ENCODE measurements around the gene ZNF268. TPM values are rescaled to one million over a fixed set of nuclear protein-coding genes. Genes with fewer than 3 reads are reported as not detected.

Gene ZNF268
- polyA plus RNA-seq, 2 of the 4 experiments (the other 2 are of a cell fraction) = 12.5 to 21.5 TPM

DNA sequence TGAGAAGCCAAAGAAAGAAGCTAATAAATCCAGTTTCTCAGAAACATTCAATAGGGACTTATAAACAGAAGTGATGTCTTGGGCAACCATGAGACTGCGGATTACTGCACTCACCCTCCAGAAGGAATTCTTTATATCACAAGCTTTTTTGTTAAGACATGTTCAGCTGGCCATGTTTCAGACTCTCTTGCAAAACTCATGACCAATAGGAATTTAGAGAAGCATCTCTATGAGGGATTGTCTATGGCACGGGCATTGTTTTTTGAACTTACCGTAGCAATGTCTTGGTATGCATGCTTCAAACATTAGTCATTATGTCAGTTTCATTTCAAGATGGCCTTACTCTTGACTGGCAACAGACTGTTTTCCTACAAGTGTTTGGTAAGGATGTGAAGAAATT lies 15.5 kb upstream of the ZNF268 start:
- FAIRE-seq = no peak

DNA sequence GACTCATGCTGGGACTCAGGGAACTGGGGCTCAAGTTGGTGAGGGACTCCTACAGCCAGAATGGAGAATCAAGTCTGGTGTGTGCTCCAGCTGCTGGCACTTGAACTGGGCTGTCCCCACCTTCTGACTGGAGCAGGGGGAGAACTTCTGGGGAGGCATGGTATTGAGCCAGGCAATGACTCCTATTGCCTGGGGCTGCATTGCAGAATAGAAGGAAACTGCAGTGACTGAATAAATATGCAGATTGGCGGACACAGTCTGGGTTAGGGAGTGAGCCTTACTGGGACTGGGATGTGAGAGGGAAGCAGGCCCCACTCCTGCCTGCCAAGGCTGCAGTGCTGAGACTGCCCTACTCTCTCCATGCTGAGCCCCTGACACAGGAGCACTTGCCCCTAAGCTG lies 8.8 kb upstream of the ZNF268 start:
- Histone ChIP-seq H3K27ac (no peak overlapping the region), H3K9me3 (peaks cover 72% of the 10 kb centered on the region), H3K4me2 (no peak overlapping the region), H3K4me3 (no peak overlapping the region), H3K4me1 (no peaks in the 10 kb centered on the region)
- POLR2A ChIA-PET = no interaction called here
- TF ChIP-seq, protein P1, sequence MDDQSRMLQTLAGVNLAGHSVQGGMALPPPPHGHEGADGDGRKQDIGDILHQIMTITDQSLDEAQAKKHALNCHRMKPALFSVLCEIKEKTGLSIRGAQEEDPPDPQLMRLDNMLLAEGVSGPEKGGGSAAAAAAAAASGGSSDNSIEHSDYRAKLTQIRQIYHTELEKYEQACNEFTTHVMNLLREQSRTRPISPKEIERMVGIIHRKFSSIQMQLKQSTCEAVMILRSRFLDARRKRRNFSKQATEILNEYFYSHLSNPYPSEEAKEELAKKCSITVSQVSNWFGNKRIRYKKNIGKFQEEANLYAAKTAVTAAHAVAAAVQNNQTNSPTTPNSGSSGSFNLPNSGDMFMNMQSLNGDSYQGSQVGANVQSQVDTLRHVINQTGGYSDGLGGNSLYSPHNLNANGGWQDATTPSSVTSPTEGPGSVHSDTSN (IDR thresholded peaks at IDR 0.05) = no peak
- no peak for TF ChIP-seq RCOR1 (IDR thresholded peaks at IDR 0.05; ENCODE audit: low read depth, low read length)
- TF ChIP-seq HEYL (CRISPR knock-in tag; IDR thresholded peaks at IDR 0.05) = no peak
- TF ChIP-seq GATA3 (IDR thresholded peaks at IDR 0.05; ENCODE audit: borderline replicate concordance) = no peak
- TF ChIP-seq NR3C1 (IDR thresholded peaks at IDR 0.05) = no peak
- TF ChIP-seq, protein P2, sequence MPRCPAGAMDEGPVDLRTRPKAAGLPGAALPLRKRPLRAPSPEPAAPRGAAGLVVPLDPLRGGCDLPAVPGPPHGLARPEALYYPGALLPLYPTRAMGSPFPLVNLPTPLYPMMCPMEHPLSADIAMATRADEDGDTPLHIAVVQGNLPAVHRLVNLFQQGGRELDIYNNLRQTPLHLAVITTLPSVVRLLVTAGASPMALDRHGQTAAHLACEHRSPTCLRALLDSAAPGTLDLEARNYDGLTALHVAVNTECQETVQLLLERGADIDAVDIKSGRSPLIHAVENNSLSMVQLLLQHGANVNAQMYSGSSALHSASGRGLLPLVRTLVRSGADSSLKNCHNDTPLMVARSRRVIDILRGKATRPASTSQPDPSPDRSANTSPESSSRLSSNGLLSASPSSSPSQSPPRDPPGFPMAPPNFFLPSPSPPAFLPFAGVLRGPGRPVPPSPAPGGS (IDR thresholded peaks at IDR 0.05) = no peak
- TF ChIP-seq JUNB (IDR thresholded peaks at IDR 0.05) = no peak
- TF ChIP-seq, protein P3, sequence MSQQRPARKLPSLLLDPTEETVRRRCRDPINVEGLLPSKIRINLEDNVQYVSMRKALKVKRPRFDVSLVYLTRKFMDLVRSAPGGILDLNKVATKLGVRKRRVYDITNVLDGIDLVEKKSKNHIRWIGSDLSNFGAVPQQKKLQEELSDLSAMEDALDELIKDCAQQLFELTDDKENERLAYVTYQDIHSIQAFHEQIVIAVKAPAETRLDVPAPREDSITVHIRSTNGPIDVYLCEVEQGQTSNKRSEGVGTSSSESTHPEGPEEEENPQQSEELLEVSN (IDR thresholded peaks at IDR 0.05; ENCODE audit: borderline replicate concordance, low read depth) = no peak
- TF ChIP-seq, protein P4, sequence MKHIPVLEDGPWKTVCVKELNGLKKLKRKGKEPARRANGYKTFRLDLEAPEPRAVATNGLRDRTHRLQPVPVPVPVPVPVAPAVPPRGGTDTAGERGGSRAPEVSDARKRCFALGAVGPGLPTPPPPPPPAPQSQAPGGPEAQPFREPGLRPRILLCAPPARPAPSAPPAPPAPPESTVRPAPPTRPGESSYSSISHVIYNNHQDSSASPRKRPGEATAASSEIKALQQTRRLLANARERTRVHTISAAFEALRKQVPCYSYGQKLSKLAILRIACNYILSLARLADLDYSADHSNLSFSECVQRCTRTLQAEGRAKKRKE (CRISPR knock-in tag; IDR thresholded peaks at IDR 0.05; ENCODE audit: low read depth) = no peak
- TF ChIP-seq ZC3H11A (IDR thresholded peaks at IDR 0.05) = no peak
- no peak for TF ChIP-seq ZFP36 (IDR thresholded peaks at IDR 0.05; ENCODE audit: borderline replicate concordance, partially characterized antibody)
- TF ChIP-seq, protein P5, sequence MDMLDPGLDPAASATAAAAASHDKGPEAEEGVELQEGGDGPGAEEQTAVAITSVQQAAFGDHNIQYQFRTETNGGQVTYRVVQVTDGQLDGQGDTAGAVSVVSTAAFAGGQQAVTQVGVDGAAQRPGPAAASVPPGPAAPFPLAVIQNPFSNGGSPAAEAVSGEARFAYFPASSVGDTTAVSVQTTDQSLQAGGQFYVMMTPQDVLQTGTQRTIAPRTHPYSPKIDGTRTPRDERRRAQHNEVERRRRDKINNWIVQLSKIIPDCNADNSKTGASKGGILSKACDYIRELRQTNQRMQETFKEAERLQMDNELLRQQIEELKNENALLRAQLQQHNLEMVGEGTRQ (IDR thresholded peaks at IDR 0.05) = no peak
- no peak for TF ChIP-seq HOXA7 (CRISPR knock-in tag; IDR thresholded peaks at IDR 0.05)
- TF ChIP-seq BHLHE40 (IDR thresholded peaks at IDR 0.05; ENCODE audit: low read depth, low read length) = no peak
- TF ChIP-seq POLR2AphosphoS2 (conservative IDR thresholded peaks at IDR 0.05; ENCODE audit: low read length) = no peak
- TF ChIP-seq ESRRA (IDR thresholded peaks at IDR 0.05; ENCODE audit: borderline replicate concordance, low read length) = no peak
- no peak for TF ChIP-seq HOXB13 (CRISPR knock-in tag; IDR thresholded peaks at IDR 0.05; ENCODE audit: low read depth)
- TF ChIP-seq KDM1A (IDR thresholded peaks at IDR 0.05; ENCODE audit: low read depth) = no peak
- no peak for FAIRE-seq
- CTCF ChIA-PET = interaction anchor here (0.5 to 0.9 kb wide), 4 partner anchors 21 to 80 kb away, joined by 3 read pairs; no protein-coding TSS in a partner anchor
- WGBS (ENCODE audit: missing lambda C conversion rate) = 0% methylated on average over 1 of the region's 1 CpG
- ATAC-seq = no peak
- DNase-seq (ENCODE audit: low read depth in 1 of 2, low spot score in 1 of 2) = no peak

More for the DNA sequence above, 15.5 kb upstream of the ZNF268 start:
- ATAC-seq = no peak
- ChIA-PET CTCF (no interaction called here), POLR2A (no interaction called here)
- no peak overlapping the region for H3K27ac ChIP-seq
- H3K4me1 ChIP-seq = no peaks in the 10 kb centered on the region
- H3K4me2 ChIP-seq = no peak overlapping the region
- H3K4me3 ChIP-seq = no peak overlapping the region
- peaks cover 73% of the 10 kb centered on the region for H3K9me3 ChIP-seq
- 11% methylated on average over 3 of the region's 3 CpGs for WGBS (ENCODE audit: missing lambda C conversion rate)
- DNase-seq (ENCODE audit: low read depth in 1 of 2, low spot score in 1 of 2) = no peak
- TF ChIP-seq CEBPB (IDR thresholded peaks at IDR 0.05) (no peak), CBX2 (IDR thresholded peaks at IDR 0.05; ENCODE audit: borderline replicate concordance, low read depth) (no peak), RNF2 (IDR thresholded peaks at IDR 0.05; ENCODE audit: borderline replicate concordance, low read depth) (no peak), FOSL2 (IDR thresholded peaks at IDR 0.05) (no peak), FOSL2 (CRISPR knock-in tag; IDR thresholded peaks at IDR 0.05) (no peak), FOXS1 (CRISPR knock-in tag; IDR thresholded peaks at IDR 0.05) (no peak), ZSCAN20 (CRISPR knock-in tag; IDR thresholded peaks at IDR 0.05) (no peak)
